H9 (cell line): Measurements from ENCODE around the gene EPHA1. TPM values are rescaled to one million over a fixed set of nuclear protein-coding genes. Genes with fewer than 3 reads are reported as not detected.

Experiments used
- DNase-seq: peaks from one replicate; pipeline ENCODE4 v3.0.0-alpha.2; 2017
- H2AFZ ChIP-seq: one replicate; pipeline ENCODE4 v1.6.1; 2013; ENCODE audit warnings: mild to moderate bottlenecking, low read length, control low read depth, moderate library complexity
- H2AK5ac ChIP-seq: 2 replicates; pipeline ENCODE4 v1.6.1; 2013; ENCODE audit warnings: low read length, control low read depth, mixed read lengths; ENCODE audit not compliant: insufficient read length
- H2BK120ac ChIP-seq: one replicate; pipeline ENCODE4 v1.6.1; 2013; ENCODE audit warnings: low read depth, mild to moderate bottlenecking, low read length, control low read depth, inconsistent platforms; ENCODE audit not compliant: poor library complexity, severe bottlenecking
- H2BK12ac ChIP-seq: 2 replicates; pipeline ENCODE4 v1.6.1; 2013; ENCODE audit warnings: low read length, control low read depth, mixed read lengths, low read depth; ENCODE audit not compliant: insufficient read length
- H2BK15ac ChIP-seq: 2 replicates; pipeline ENCODE4 v1.6.1; 2013; ENCODE audit warnings: low read depth, low read length, control low read depth
- H2BK20ac ChIP-seq: one replicate; pipeline ENCODE4 v1.6.1; 2013; ENCODE audit warnings: low read depth, mild to moderate bottlenecking, low read length, control low read depth, inconsistent platforms; ENCODE audit not compliant: poor library complexity, severe bottlenecking
- H2BK5ac ChIP-seq: 2 replicates; pipeline ENCODE4 v1.6.1; 2013; ENCODE audit warnings: low read length, control low read depth, mixed read lengths; ENCODE audit not compliant: insufficient read length
- H3K14ac ChIP-seq: 2 replicates; pipeline ENCODE4 v1.6.1; 2013; ENCODE audit warnings: low read length, control low read depth; ENCODE audit not compliant: insufficient read depth
- H3K18ac ChIP-seq: 2 replicates; pipeline ENCODE4 v1.6.1; 2013; ENCODE audit warnings: low read depth, mild to moderate bottlenecking, mixed read lengths, low read length, control low read depth; ENCODE audit not compliant: insufficient read length
- H3K23ac ChIP-seq: 2 replicates; pipeline ENCODE4 v1.6.1; 2013; ENCODE audit warnings: low read length, control low read depth, mixed read lengths, low read depth; ENCODE audit not compliant: insufficient read length
- H3K23me2 ChIP-seq: 2 replicates; pipeline ENCODE4 v1.6.1; 2013; ENCODE audit warnings: low read depth, mild to moderate bottlenecking, mixed read lengths, low read length, control low read depth; ENCODE audit not compliant: insufficient read length, poor library complexity, severe bottlenecking
- H3K27ac ChIP-seq: 2 replicates; pipeline ENCODE4 v1.5.1; 2013; ENCODE audit warnings: low read length, control low read depth, mixed read lengths, low read depth; ENCODE audit not compliant: insufficient read length
- H3K27me3 ChIP-seq: 2 replicates; pipeline ENCODE4 v1.6.1; 2013; ENCODE audit warnings: low read length, control low read depth, inconsistent platforms; ENCODE audit not compliant: insufficient read depth
- H3K4ac ChIP-seq: 2 replicates; pipeline ENCODE4 v1.6.1; 2013; ENCODE audit warnings: low read depth, mild to moderate bottlenecking, control low read depth, inconsistent platforms, low read length, moderate library complexity
- H3K4me1 ChIP-seq: 2 replicates; pipeline ENCODE4 v1.6.1; 2013; ENCODE audit warnings: low read length, control low read depth, inconsistent platforms; ENCODE audit not compliant: insufficient read depth
- H3K4me2 ChIP-seq: 2 replicates; pipeline ENCODE4 v1.6.1; 2013; ENCODE audit warnings: low read length, control low read depth, mixed read lengths; ENCODE audit not compliant: insufficient read length, insufficient read depth
- H3K56ac ChIP-seq: 2 replicates; pipeline ENCODE4 v1.6.1; 2013; ENCODE audit warnings: low read depth, mild to moderate bottlenecking, mixed read lengths, low read length, control low read depth; ENCODE audit not compliant: insufficient read length
- H3K79me1 ChIP-seq: 2 replicates; pipeline ENCODE4 v1.6.1; 2013; ENCODE audit warnings: low read depth, mild to moderate bottlenecking, moderate library complexity, low read length, control low read depth, inconsistent platforms; ENCODE audit not compliant: insufficient read depth, poor library complexity, severe bottlenecking
- H3K79me2 ChIP-seq: 2 replicates; pipeline ENCODE4 v1.6.1; 2013; ENCODE audit warnings: low read length, control low read depth, inconsistent platforms; ENCODE audit not compliant: insufficient read depth
- H3K9ac ChIP-seq: 2 replicates; pipeline ENCODE4 v1.6.1; 2013; ENCODE audit warnings: low read length, control low read depth, mixed read lengths; ENCODE audit not compliant: insufficient read length; ENCODE audit errors: extremely low read depth
- H3K9me3 ChIP-seq: one replicate; pipeline ENCODE4 v1.6.1; 2013; ENCODE audit warnings: low read depth, low read length, inconsistent platforms; ENCODE audit not compliant: control insufficient read depth
- H3T11ph ChIP-seq: one replicate; pipeline ENCODE4 v1.6.1; 2013; ENCODE audit warnings: mild to moderate bottlenecking, low read length, control low read depth, inconsistent platforms
- H4K20me1 ChIP-seq: one replicate; pipeline ENCODE4 v1.6.1; 2013; ENCODE audit not compliant: control insufficient read depth, insufficient read length, insufficient read depth
- H4K5ac ChIP-seq: 2 replicates; pipeline ENCODE4 v1.6.1; 2013; ENCODE audit warnings: low read depth, mild to moderate bottlenecking, mixed read lengths, low read length, control low read depth; ENCODE audit not compliant: insufficient read length
- H4K8ac ChIP-seq: replicated peaks from 2 replicates; pipeline ENCODE4 v1.6.1; 2013; ENCODE audit warnings: low read length, control low read depth, mixed read lengths, low read depth; ENCODE audit not compliant: insufficient read length
- H4K91ac ChIP-seq: 2 replicates; pipeline ENCODE4 v1.6.1; 2013; ENCODE audit warnings: low read depth, mild to moderate bottlenecking, moderate library complexity, mixed read lengths, low read length, control low read depth; ENCODE audit not compliant: insufficient read length
- H3K27ac Mint-ChIP-seq, 3 experiments: 2 replicates in 2 of 3; 3 replicates in 1 of 3; pipeline ENCODE4 v1.8.0; 2020 to 2021; ENCODE audit warnings: mixed read lengths in 3 of 3, mild to moderate bottlenecking in 1 of 3, moderate library complexity in 1 of 3
- H3K27me3 Mint-ChIP-seq: 2 replicates; pipeline ENCODE4 v1.8.0; 2021; ENCODE audit warnings: low read depth, mild to moderate bottlenecking, moderate library complexity, mixed read lengths
- H3K36me3 Mint-ChIP-seq, 3 experiments: 2 replicates in 2 of 3; 3 replicates in 1 of 3; pipeline ENCODE4 v1.8.0; 2020 to 2021; ENCODE audit warnings: low read depth in 3 of 3, mixed read lengths in 3 of 3; ENCODE audit not compliant: insufficient read depth in 1 of 3
- H3K4me1 Mint-ChIP-seq, 2 experiments: 2 replicates each; pipeline ENCODE4 v1.8.0; 2020; ENCODE audit warnings: mixed read lengths in 2 of 2
- H3K4me3 Mint-ChIP-seq, 2 experiments: 2 replicates in 1 of 2; 3 replicates in 1 of 2; pipeline ENCODE4 v1.8.0; 2020 to 2021; ENCODE audit warnings: mild to moderate bottlenecking in 2 of 2, mixed read lengths in 2 of 2, moderate library complexity in 1 of 2
- H3K9me3 Mint-ChIP-seq, 2 experiments: 2 replicates in 1 of 2; 3 replicates in 1 of 2; pipeline ENCODE4 v1.8.0; 2020; ENCODE audit warnings: mild to moderate bottlenecking in 2 of 2, mixed read lengths in 2 of 2, moderate library complexity in 1 of 2
- WGBS: extraction: QIAGEN DNeasy Blood & Tissue Kit; methylation state at CpG from one replicate; pipeline ENCODE4 v1.1.7; 2013; ENCODE audit warnings: missing lambda C conversion rate, low lambda C conversion rate, mixed read lengths; ENCODE audit not compliant: insufficient read length; ENCODE audit errors: extremely low coverage; 5-methylcytosine and 5-hydroxymethylcytosine counted together
- total RNA-seq: library from RNA; stranded (reverse); gene quantifications from 2 replicates; pipeline ENCODE4 v1.2.1, GENCODE V29; 2021
- TF ChIP-seq, protein P1 (sequence below): fragments of 200-600 bp; sonication (generic); conservative IDR thresholded peaks from 3 replicates; pipeline ENCODE4 v1.8.0; 2021; ENCODE audit warnings: antibody characterized with exemption, mild to moderate bottlenecking

The EPHA1 gene
- total RNA-seq, 1 experiment from 2014 or later, result 109 TPM

DNA sequence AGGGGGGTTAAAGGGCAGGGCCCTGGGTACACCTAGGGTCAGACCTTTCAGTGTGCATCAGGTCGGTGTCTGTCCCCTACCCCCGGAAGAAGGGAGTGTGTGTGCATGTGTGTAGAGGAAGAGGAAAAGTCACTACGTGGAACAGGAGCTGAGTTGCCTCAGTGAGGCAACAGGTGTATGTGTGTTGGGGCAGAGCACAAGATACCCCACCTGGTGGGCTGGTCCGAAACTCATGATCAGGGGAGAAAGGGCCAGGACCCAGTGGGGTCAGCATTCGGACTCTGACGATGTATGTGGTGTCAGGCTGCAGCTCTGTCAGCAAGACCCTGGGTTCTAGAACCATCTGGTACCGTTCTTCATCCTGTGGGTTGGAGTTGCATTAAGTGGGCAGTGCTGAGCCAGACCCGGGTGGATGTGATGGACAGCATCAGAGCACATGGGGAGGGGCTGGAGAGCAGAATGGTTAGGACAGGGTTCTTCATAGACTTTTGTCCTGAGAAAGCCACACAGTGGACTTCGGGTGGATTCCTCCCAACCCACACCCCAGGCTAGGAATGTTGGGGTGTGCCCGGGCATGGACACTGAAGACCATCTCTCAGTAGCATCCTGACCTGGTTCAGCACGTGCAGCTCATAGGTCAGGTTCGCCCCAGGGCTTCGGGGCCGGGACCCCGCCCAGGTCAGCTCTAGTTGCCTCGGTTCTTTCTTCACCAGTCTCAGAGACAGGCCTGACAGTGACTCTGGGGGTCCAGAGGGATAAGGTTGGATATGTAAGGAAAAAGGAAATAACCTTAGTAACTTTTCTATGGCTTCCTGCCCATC lies 10.7 kb downstream of the EPHA1 start:
- no peak overlapping the region for H4K8ac ChIP-seq
- no peaks in the 10 kb centered on the region for H4K20me1 ChIP-seq
- no peak overlapping the region for H3K4ac ChIP-seq
- Mint-ChIP-seq H3K27me3 (peaks cover 2% of the 10 kb centered on the region; the same call in 1 of the 2 replicates), H3K9me3 (no peaks in the 10 kb centered on the region), H3K27ac (peak overlapping the region in 2 of 3 experiments; percentile 6 to 39; a peak in 2 of 7 replicates), H3K4me3 (no peak overlapping the region), H3K36me3 (peaks cover 66 to 93% (median 92%) of the 10 kb centered on the region in 3 experiments), H3K4me1 (no peaks in the 10 kb centered on the region)
- H2BK120ac ChIP-seq, result no peak overlapping the region
- TF ChIP-seq, protein P1, sequence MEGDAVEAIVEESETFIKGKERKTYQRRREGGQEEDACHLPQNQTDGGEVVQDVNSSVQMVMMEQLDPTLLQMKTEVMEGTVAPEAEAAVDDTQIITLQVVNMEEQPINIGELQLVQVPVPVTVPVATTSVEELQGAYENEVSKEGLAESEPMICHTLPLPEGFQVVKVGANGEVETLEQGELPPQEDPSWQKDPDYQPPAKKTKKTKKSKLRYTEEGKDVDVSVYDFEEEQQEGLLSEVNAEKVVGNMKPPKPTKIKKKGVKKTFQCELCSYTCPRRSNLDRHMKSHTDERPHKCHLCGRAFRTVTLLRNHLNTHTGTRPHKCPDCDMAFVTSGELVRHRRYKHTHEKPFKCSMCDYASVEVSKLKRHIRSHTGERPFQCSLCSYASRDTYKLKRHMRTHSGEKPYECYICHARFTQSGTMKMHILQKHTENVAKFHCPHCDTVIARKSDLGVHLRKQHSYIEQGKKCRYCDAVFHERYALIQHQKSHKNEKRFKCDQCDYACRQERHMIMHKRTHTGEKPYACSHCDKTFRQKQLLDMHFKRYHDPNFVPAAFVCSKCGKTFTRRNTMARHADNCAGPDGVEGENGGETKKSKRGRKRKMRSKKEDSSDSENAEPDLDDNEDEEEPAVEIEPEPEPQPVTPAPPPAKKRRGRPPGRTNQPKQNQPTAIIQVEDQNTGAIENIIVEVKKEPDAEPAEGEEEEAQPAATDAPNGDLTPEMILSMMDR, result no peak
- H3K23me2 ChIP-seq, result no peaks in the 10 kb centered on the region
- no peak overlapping the region for H3K4me2 ChIP-seq
- no peak overlapping the region for H3K23ac ChIP-seq
- no peak overlapping the region for H4K5ac ChIP-seq
- no peak for DNase-seq
- no peak overlapping the region for H2BK20ac ChIP-seq
- H3K9ac ChIP-seq, result no peak overlapping the region
- no peak overlapping the region for H2BK12ac ChIP-seq
- no CpG with 5 or more reads among the region's 16 CpGs for WGBS
- H2AK5ac ChIP-seq, result no peak overlapping the region
- no peak overlapping the region for H3K14ac ChIP-seq
- H3K4me1 ChIP-seq, result no peaks in the 10 kb centered on the region
- no peaks in the 10 kb centered on the region for H3K27me3 ChIP-seq
- no peak overlapping the region for H3K56ac ChIP-seq
- H3K79me1 ChIP-seq, result no peaks in the 10 kb centered on the region
- H3T11ph ChIP-seq, result no peak overlapping the region
- H3K18ac ChIP-seq, result no peak overlapping the region
- H4K91ac ChIP-seq, result no peak overlapping the region
- H3K79me2 ChIP-seq, result 0 out of 2 replicates have a peak, but pooled peaks cover 3% of the 10 kb centered on the region
- no peak overlapping the region for H3K27ac ChIP-seq
- no peak overlapping the region for H2BK15ac ChIP-seq
- no peak overlapping the region for H2AFZ ChIP-seq
- no peaks in the 10 kb centered on the region for H3K9me3 ChIP-seq
- no peak overlapping the region for H2BK5ac ChIP-seq
